Omental fat pad (tissue), 4 donors: Measurements from ENCODE around the gene JAKMIP3. TPM values are rescaled to one million over a fixed set of nuclear protein-coding genes. Genes with fewer than 3 reads are reported as not detected.

Source experiments
- ATAC-seq: fragments of 150-250 bp; one replicate; pipeline ENCODE4 v1.9.1; 2016; ENCODE audit warnings: mild to moderate bottlenecking, moderate library complexity; ENCODE audit not compliant: low FRiP score
- DNase-seq: peaks from one replicate; pipeline ENCODE4 v3.0.0-alpha.2; 2019; ENCODE audit warnings: low spot score
- CTCF ChIP-seq, 3 donors: fragments of 450-650 bp; IDR thresholded peaks; one replicate each; pipeline ENCODE4 v1.5.1; 2016 to 2017; ENCODE audit warnings: antibody characterized with exemption in 3 of 3, mild to moderate bottlenecking in 3 of 3, moderate library complexity in 2 of 3
- total RNA-seq, 4 donors: library from RNA; depleted of rRNA; stranded (reverse); fragments of >200 nt; gene quantifications; one replicate each; pipeline ENCODE4 v1.1.0, GENCODE V29; 2016

The JAKMIP3 gene
- total RNA-seq, 4 donors from 2014 or later: 0.13 to 0.79 (median 0.37) TPM

DNA sequence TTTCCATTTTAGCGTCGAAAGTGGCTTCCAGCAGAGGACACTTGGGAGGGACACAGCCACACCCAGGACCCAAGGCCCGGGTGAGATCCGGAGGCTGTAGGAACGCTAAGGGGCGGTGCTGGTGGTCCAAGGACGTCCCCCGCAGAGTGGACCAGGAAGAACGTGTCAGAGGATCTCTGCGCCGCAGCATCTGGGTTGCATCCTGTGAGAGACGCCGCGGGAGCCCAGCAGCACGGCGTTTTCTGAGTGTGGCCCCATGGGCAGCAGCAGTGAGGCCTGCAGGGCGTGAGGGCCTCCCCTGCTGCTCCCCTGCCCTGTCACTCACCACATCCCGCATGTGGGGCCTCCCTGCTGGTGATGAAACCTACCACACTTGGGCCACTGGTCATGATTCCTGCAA, 43.5 kb upstream of the JAKMIP3 start:
- no peak for TF ChIP-seq CTCF (IDR thresholded peaks at IDR 0.05)
- ATAC-seq: no peak
- no peak for DNase-seq

- TF ChIP-seq CTCF (IDR thresholded peaks at IDR 0.05): peak in 2 of 3 donors; percentile 20 to 44
Measured at GRCh38 chr10:132023092-132023811, 42.5 kb upstream of the JAKMIP3 start.

DNA sequence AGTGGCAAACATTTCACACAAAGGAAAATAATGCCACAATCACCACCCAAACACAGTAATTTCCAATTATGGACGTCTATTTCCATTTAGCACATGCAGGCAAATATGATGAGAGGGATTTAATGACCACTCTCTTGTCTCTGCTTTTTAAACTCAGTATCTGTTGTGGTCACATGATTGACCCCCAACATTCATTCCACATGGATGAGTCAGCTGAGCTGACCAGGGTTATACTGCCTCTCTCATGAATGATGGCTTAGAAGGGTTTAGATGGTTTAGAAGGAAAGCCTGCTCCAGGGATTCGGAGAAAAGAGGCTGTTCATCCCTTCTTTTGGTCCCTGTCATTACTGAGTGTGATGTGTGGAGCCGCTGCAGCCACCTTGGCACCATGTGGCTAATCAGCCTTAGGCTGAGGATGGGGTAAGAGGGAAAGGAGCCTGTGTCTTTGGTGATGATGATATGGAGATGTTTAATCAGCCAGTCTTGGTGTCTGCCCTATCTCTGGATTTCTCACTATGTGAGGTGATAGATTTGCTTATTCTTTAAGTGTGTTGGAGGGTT, 38.2 kb upstream of the JAKMIP3 start:
- DNase-seq (no peak), ATAC-seq (no peak)
- no peak for TF ChIP-seq CTCF (IDR thresholded peaks at IDR 0.05)

More at GRCh38 chr10:132023092-132023811, 42.5 kb upstream of the JAKMIP3 start:
- ATAC-seq (peak; percentile 77), DNase-seq (peak; percentile 72)

DNA sequence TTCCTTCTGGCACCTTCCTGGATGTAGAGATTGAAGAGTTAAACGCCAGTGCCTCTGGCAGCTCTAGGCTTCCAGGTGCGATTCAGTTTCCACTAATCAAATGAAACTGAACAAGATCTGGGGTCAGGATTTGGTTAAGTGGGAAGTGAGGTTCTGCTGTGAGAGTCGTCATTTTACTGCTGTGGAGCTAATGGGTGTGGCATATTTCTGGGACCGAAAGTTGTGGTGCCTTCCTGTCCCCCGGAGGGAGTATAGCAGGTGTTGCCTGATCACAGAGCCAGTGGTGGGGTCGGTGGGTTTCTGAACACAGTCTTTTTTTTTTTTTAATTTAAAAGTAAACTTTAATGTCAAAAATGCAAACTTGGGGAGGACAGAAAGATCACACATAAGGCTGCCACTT, 37.0 kb upstream of the JAKMIP3 start:
- ATAC-seq: no peak
- TF ChIP-seq CTCF (IDR thresholded peaks at IDR 0.05): no peak
- DNase-seq: no peak

DNA sequence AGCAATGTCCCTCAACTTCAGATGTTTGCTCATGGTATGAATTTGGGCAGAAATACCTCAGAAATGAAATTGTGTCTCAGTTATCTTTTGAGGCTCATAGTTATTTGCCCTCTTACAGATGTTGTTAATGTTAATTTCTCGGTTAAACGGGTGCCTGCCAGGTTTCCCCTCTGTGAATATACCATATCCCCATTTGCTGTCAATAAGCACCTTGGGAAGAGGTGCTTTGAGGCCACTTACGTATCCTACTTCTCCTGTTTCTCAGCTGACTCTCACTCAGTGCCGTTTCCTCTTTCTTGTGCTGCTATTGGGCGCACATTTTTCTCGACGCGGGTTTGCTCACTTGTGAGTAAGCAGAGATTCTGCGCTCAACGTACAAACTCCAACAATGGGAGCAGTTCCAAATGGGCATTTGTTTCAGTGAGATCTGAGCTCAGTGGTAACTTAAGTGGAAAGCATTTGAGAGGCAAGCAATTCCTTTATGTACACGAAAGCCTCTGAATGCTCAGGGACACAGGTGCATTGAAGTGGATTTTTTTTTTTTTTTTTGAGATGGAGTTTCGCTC, 34.8 kb upstream of the JAKMIP3 start:
- DNase-seq: no peak
- ATAC-seq: no peak
- TF ChIP-seq CTCF (IDR thresholded peaks at IDR 0.05): no peak

DNA sequence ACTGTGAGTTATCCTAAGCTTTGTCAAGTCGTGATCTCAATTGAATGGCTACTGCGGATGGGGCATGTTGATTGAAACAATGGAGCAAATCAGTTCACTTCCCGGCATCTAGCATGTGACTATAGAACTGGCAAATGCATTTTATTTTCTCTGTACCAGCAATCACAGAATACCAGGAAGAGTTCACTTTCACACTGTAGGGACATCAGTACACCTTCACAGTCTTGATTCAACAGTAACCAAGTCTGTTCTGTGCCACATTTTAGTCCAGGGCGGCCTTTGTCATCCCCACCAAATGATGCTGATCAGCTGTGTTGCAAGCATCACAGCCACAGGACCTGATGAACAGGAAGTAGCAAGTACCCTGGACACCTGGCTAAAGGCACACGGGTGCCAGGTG, 32.1 kb upstream of the JAKMIP3 start:
- no peak for DNase-seq
- TF ChIP-seq CTCF (IDR thresholded peaks at IDR 0.05): no peak
- no peak for ATAC-seq

DNA sequence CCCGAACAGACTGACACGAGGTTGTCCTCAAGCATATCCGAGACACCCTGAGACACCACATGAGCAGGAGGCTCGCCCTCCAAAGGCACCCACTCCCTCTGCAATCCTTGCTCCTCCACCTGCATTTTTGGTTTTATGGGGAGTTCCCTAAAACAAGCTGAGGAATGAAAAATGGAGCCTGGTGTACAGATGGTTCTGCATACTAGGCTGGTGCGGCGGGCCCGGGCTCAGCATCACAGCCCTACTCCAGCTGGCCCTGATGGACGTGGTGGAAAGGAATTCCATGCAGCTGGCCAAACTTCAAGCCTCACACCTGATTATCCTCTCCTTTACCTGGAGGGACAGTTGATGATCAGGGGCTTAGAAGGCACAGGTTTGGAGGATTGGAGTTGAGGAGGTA, 30.3 kb upstream of the JAKMIP3 start:
- ATAC-seq (no peak), DNase-seq (no peak)
- no peak for TF ChIP-seq CTCF (IDR thresholded peaks at IDR 0.05)
